Neural progenitor cell (in vitro differentiated cells): ENCODE results near the gene RPE.

Source experiments
- EZH2 ChIP-seq: fragments of 200-600 bp; sonication (generic); IDR thresholded peaks from 2 replicates; pipeline ENCODE4 v1.6.1; 2017; ENCODE audit warnings: antibody characterized with exemption, mild to moderate bottlenecking, moderate library complexity
- EZH2phosphoT487 ChIP-seq: fragments of 200-600 bp; sonication (generic); IDR thresholded peaks from 2 replicates; pipeline ENCODE4 v1.6.1; 2017; ENCODE audit warnings: antibody characterized with exemption
- TF ChIP-seq, protein P1 (sequence below): fragments of 200-600 bp; sonication (generic); IDR thresholded peaks from 2 replicates; pipeline ENCODE4 v1.5.1; 2017; ENCODE audit warnings: antibody characterized with exemption, mild to moderate bottlenecking

DNA sequence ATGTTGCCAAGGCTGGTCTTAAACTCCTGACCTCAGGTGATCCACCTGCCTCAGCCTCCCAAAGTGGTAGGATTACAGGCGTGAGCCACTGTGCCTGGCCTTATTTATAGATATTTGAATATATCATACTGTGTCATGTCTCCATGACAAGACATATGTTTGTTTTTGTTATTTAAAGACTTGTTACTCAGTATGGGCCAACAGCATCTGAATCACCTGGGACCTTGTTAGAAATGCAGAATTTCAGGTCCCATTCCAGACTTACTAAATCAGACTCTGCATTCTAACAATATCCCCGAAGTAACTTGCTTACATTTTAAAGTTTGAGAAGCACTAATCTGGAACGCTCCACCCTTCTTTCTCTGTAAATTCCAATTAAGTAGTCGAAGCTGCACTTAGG, 33.2 kb downstream of the RPE start:
- TF ChIP-seq, protein P1, sequence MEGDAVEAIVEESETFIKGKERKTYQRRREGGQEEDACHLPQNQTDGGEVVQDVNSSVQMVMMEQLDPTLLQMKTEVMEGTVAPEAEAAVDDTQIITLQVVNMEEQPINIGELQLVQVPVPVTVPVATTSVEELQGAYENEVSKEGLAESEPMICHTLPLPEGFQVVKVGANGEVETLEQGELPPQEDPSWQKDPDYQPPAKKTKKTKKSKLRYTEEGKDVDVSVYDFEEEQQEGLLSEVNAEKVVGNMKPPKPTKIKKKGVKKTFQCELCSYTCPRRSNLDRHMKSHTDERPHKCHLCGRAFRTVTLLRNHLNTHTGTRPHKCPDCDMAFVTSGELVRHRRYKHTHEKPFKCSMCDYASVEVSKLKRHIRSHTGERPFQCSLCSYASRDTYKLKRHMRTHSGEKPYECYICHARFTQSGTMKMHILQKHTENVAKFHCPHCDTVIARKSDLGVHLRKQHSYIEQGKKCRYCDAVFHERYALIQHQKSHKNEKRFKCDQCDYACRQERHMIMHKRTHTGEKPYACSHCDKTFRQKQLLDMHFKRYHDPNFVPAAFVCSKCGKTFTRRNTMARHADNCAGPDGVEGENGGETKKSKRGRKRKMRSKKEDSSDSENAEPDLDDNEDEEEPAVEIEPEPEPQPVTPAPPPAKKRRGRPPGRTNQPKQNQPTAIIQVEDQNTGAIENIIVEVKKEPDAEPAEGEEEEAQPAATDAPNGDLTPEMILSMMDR = no peak
- TF ChIP-seq EZH2phosphoT487 (no peak), EZH2 (no peak)
